Myocyte (in vitro differentiated cells): ENCODE results near the gene EP400. TPM values are rescaled to one million over a fixed set of nuclear protein-coding genes. Genes with fewer than 3 reads are reported as not detected.

ENCODE experiments used
- DNase-seq: peaks from one replicate; pipeline ENCODE4 v3.0.0-alpha.2; 2012; ENCODE audit warnings: low read depth
- total RNA-seq: library from RNA; depleted of rRNA; stranded (reverse); fragments of >200 nt; gene quantifications from 2 replicates; pipeline ENCODE4 v1.2.3, GENCODE V29; 2014

EP400 gene
- total RNA-seq, 1 donor from 2014 or later: 9.4 TPM

DNA sequence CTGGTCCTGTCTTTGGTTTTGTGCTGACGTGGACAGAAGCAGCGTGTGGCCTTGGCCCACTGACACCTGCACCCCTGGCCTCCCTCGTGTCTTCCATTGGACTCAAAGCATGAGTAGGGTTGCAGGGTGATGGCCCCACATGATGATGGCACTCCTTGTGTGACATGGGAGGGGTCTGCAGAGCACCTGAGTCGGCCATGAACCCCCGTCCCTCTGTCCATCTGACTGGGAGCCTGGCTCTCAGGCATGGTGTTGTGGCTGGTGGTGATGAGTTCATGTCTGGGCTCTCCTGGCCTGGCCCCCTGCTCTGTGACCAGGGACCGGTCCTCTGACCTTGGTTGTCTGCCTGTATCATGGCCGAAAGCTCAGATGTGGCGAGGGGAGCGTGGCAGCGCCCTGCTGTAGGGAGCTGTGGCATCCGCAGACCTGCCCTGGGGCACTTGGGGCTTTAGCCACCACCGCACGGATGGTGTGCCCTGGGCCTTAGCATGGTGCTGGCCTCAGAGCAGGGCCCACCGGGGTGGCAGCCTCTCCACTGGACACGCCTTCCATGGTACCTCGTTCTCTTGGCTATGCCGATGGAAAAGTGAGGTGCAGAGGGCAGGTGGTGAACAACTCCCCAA, 38.6 kb upstream of the EP400 start:
- DNase-seq: no peak

DNA sequence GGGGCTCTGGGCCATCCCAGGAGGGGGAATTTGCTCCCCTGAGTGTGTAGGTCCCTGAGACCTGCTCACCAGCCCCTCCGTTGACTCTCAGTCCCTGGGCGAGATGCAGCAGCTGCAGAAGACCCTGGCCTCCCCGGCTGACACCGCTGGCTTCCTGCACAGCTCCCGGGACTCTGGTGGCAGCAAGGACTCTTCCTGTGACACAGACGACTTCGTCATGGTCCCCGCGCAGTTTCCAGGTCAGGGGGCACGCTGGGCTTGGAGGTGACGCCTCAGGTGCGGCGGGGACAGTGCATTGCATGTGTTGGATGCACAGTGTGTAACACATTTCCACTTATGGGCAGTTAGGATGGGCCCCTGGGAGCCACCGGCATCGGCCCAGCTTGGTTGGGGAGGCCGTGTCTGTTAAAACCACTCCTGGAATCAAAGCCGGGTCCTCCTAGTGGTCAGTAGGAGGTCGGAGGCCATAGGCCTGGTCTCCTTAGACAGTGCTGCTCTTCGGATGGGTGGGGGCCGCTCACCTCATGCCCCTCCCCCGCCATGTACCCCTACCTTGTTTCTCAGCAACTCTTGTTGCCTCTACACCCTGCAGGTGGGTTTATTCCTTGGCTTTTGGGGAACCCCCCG, 37.8 kb upstream of the EP400 start:
- no peak for DNase-seq

DNA sequence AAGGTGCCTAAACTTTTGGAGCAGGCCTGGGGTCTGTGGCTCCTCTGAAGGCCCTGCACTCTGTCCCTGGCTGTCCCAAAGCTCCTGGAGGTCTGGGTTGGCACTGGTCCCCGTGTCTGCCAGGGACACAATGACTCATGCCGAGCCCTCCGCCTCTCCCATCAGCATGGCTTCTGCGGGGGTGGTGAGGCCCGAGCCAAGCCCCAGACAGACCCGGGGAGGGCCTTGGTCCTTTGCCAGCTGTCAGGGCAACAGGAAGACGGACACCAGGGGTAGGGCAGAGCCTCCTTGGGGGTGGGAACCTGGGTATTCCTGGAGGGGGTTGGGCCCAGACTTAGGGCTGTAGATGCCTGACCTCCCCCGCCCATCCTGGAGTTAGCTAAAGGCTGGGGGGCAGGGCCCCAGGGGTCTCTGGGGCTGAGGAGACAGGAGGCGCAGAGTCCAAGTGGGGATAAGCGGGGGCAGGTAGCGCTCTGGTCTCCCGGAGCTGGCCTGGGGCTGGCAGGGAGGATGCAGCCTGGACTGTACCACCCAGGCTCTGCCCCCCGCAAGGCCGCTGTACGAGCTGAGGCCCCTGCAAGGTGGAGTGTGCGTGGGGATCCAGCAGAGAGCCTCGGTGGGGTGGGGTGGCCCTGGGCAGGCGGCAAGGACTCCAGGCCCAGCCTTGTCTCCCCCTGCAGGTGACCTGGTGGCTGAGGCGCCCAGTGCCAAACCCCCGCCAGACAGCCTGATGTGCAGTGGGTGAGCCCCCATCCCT, 37.0 kb upstream of the EP400 start:
- peak; percentile 93 for DNase-seq

DNA sequence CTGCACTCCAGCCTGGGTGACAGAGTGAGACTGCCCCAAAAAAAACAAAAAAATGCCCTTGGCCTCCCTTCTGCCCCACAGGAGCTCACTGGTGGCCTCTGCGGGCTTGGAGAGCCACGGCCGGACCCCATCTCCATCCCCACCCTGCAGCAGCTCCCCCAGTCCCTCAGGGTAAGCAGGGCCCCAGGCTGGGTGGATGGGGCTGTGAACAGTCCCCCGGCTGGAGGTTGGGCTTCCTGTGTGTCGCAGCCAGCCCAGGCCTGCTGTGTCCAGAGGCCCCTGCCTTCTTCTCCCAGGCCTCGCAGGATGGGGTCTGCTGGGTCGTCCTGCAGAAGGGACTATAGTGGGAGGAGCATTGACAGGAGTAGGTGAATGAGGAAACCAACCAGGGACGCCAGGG, 36.1 kb upstream of the EP400 start:
- no peak for DNase-seq

DNA sequence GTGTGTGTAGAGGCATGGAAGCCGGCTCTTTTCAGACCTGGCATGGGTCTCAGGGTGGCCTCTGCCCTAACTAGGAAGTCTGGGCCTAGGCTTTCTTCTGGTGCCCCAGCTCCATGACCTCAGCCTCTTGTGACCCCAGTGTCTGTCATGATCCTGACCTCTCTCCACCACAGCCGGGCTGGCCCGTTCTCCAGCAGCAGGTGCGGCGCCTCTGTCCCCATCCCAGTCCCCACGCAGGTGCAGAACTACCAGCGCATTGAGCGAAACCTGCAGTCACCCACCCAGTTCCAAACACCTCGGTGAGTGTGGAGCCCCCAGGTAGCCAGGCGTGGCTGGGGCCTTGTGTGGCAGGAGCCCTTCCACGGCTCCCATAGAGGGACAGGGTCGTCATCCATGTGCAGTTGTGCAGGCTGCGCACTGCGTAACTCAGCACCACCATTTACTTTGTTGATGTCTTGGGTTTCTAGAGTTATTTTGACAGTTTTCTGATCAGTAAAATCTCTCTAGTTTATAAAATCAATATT, 35.5 kb upstream of the EP400 start:
- DNase-seq: no peak

DNA sequence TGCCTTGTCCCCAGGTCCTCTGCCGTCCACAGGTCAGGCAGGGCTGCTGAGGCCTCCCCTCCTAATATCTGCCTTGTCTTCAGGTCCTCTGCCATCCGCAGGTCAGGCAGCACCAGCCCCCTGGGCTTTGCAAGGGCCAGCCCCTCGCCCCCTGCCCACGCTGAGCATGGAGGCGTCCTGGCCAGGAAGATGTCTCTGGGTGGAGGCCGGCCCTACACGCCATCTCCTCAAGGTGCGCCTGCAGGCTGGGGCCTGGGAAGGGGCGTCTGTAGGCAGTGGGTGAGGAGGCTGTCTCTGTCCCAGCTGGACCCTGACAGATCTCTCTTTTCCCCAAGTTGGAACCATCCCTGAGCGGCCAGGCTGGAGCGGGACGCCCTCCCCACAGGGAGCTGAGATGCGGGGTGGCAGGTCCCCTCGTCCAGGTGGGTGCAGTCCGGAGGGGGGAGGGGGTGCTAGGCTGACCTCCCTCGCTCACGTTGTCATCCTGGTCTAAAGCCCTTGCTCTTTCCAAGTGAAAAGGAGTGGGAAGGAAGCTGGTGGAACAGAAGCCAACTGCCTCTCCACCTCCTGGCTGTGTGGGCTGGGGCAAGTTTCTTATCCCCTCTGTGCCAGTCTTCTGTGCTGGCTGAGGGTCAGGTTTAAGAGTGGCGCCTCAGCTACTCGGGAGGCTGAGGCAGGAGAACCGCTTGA, 34.6 kb upstream of the EP400 start:
- DNase-seq: no peak

DNA sequence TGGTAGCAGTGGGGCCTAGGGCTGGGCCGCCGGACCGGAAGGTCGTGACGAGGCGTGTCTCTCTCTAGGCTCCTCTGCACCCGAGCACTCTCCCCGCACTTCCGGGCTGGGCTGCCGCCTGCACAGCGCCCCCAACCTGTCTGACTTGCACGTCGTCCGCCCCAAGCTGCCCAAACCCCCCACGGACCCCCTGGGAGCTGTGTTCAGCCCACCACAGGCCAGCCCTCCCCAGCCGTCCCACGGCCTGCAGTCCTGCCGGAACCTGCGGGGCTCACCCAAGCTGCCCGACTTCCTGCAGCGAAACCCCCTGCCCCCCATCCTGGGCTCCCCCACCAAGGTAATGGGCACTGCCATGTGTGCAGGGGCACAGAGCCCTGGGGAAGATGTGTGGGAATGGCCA, 33.9 kb upstream of the EP400 start:
- DNase-seq: no peak

DNA sequence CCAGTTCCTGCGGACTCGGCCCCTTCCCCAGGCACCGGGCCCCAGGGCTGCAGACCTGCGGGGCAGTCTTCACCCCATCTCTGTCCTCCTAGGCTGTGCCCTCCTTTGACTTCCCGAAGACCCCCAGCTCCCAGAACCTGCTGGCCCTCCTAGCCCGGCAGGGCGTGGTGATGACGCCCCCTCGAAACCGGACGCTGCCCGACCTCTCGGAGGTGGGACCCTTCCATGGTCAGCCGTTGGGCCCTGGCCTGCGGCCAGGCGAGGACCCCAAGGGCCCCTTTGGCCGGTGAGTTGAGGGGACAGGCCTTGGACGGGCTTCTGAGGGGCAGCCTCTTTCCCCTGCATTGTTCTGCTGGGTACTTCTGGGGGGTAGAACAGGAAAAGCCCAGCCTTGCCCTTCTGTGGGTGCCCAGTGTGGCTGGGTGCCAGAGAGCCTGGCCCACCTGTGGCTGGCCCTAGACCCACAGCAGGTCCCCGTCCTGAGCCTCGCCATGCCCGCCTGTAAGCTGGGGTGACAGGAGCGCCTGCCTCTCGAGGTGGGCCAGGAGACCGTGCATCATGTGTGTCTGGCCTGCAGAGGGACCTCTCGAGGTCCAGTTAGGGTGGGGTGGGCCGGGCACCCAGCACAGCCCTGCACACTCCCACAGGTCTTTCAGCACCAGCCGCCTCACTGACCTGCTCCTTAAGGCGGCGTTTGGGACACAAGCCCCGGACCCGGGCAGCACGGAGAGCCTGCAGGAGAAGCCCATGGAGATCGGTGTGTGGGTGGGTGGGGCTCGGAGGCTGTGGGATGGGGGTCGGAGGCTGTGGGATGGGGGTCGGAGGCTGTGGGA, 33.2 kb upstream of the EP400 start:
- DNase-seq: no peak

DNA sequence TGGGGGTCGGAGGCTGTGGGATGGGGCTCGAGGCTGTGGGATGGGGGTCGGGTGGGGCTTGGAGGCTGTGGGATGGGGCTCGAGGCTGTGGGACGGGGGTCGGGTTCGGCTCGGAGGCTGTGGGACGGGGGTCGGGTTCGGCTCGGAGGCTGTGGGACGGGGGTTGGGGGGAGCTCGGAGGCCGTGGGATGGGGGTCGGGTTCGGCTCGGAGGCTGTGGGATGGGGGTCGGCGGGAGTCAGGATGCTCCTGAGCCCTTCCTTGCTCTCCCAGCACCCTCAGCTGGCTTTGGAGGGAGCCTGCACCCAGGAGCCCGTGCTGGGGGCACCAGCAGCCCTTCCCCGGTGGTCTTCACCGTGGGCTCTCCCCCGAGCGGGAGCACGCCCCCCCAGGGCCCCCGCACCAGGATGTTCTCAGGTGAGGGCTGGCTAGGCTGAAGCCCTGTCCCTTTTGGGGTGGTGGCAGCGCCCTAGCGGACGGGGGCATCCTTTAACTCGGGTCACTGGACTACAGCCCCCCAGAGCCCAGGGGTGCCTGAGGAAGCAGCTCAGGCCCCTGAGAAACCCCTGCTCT, 32.5 kb upstream of the EP400 start:
- no peak for DNase-seq

DNA sequence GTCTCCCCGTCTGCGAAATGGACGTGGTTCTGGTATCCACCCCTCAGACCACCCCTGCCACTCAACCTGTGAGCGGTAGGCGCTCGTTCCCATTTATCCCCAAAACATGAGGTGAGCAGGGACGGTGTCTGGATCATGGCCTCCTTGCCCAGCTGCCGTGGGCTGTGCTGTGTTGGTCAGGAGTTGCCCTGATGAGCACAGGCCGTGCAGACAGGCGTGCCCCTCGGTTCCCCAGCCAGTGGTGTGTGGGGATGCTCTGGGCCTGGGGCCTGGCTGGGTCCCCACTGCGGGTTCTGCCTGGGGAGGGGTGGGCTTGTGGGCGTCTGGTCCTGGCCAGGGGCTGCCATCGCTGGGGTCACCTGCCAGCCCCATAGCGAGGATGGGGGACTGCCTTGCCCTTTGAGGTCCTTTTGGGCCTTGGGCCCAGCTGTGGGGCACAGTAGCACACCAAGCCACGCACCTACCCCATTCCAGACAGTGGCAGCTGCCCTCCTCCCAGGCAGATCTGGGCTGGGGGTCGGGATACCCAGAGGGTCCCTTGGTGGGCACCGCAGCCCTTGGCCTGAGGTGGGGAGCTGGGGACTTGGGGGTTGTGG, 31.9 kb upstream of the EP400 start:
- no peak for DNase-seq

DNA sequence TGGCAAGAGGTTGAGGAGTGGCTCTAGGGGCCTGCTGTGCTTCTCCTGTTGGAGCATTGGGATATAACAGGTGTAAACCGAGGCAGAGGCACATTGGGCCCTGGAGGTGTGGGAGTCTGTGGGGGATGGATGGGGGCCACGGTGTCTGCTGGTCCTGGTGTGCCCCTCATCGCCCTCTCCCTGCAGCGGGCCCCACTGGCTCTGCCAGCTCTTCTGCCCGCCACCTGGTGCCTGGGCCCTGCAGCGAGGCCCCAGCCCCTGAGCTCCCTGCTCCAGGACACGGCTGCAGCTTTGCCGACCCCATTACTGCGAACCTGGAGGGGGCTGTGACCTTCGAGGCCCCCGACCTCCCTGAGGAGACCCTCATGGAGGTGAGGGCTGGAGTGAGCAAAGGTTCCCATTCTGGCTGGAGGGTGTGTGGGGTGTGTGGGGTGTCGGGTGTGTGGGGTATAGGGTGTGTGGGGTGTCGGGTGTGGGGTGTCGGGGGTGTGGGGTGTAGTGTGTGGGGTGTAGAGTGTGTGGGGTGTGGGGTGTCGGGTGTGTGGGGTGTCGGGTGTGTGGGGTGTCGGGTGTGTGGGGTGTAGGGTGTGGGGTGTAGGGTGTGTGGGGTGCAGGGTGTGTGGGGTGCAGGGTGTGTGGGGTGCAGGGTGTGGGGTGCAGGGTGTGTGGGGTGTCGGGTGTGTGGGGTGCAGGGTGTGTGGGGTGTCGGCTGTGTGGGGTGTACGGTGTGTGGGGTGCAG, 31.3 kb upstream of the EP400 start:
- no peak for DNase-seq

DNA sequence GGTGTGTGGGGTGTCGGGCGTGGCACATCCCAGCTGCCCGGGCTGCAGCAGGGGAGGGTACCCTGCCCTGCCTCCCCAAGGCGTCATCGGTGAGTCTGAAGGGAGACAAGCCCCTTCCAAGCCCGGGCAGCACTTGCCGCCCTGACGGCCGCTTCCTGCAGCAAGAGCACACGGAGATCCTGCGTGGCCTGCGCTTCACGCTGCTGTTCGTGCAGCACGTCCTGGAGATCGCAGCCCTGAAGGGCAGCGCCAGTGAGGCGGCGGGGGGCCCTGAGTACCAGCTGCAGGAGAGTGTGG, 30.7 kb upstream of the EP400 start:
- no peak for DNase-seq

DNA sequence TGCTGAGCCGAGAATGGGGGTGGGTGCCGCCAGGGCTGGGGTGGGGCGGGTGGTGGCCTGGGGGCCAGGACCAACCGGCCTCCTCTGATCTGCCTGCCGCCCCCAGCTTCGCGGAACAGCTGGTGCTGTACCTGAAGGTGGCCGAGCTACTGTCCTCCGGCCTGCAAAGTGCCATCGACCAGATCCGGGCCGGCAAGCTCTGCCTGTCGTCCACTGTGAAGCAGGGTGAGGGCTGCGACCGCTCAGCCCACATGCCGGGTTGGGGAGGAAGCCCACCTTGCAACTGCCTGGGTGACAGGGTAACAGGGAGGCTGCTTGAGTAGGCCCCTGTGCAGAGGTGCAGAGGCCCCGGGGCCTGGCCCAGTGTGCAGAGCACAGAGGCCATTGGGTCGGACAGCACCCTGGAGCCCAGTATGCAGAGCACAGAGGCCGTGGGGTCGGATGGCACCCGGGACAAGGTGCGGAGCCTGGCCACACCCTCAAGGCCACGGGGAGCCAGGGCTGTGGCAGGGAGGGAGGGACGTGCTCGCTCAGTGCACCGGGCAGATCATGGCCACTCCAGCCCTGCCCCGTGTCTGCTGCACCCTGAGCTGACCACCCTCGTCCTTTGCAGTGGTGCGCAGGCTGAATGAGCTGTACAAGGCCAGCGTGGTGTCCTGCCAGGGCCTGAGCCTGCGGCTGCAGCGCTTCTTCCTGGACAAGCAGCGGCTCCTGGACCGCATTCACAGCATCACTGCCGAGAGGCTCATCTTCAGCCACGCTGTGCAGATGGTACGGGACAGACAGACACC, 30.2 kb upstream of the EP400 start:
- no peak for DNase-seq

DNA sequence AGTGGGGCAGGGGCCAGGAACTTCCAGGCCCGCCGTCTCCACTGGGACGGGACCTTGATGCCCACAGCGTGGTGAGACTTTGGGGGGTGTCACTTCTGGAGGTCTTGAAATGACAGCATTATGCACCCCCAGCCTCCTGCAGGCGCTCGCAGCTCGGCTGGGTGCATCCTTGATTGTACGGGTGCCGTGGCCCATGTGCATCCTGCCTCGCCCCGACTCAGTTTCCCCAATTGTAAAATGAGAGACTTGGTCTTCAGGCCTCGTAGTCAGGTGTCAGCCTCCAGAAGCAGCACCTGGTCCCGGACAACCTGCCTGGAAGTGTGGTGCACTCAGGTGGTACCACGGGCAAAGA, 29.6 kb upstream of the EP400 start:
- no peak for DNase-seq

DNA sequence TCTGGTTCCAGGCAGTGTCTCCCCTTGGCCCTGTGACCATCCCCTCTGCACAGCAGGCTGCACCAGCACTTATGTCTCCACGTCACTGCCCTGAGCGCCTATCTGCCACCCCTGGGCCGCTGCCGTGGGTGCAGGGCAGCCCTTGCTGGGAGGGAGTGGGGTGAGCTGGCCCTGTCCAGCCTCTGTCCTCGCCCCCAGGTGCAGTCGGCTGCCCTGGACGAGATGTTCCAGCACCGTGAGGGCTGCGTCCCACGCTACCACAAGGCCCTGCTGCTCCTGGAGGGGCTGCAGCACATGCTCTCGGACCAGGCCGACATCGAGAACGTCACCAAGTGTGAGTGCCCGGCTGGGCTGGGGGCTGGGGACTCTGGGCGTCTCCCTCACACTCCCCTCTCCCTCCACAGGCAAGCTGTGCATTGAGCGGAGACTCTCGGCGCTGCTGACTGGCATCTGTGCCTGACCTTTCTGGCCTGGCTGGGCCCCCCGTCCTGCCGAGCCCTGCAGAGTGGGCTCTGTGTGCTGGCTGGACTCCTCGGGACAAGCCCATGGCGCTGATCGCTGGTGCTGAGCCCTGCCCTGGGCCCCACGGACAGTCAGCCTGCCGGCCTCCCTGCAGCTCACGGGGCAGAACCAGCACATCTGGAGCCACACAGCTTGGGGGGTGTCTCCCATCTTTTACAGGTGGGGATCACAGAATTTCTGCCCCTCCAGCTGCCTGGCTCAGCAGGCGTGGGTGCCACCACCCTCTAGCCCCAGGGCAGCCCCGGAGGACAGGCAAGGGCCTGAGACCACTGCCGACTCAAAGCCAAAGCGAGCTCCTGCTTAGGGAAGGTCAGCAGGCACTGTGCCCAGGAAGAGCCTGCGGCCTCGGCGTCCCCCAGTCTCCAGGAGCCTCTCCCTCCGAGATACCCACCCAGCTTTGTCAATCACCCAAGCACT, 28.6 kb upstream of the EP400 start:
- DNase-seq: no peak

DNA sequence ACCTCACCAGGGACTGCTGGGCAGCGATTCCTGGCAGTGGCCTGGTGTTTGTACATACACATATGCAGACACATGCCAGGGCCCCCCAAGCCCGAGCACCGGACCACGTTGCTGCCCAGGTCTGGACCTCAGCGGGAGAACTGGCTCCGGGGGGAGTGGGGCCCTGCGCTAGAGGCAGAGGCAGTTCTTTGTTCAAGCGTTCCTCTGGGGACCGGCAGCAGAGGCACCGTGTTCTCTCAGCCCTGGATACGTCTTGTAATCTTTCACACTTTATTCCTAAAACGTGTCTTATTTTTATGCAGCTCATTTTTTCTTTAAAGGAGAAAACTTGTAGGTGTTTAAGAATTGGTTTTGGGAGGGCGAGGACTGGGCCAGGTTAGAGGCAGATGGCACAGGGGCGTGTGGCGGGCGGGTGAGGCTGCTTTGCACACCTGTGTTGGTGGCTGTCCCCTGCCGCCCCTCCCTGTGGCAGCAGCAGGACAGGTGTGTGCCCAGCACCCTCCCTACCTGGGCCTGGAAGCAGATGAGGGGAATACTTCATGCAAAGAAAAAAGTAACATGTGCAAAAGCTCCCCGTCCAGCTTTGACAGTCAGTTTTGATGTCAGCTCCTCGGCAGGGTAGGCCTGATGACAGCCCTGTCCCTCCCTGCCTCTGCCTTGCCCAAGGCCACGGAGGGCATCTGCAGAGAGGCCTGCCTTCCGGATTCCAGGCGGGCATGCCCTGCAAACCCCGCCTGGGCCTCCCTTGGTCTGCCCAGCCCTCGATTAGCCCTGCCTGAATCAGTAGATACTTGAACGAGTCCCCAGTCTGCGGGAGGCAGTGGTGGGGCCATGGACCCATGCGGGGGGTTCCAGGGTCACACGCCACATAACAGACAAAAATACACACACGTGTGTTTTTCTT, 27.6 kb upstream of the EP400 start:
- no peak for DNase-seq

DNA sequence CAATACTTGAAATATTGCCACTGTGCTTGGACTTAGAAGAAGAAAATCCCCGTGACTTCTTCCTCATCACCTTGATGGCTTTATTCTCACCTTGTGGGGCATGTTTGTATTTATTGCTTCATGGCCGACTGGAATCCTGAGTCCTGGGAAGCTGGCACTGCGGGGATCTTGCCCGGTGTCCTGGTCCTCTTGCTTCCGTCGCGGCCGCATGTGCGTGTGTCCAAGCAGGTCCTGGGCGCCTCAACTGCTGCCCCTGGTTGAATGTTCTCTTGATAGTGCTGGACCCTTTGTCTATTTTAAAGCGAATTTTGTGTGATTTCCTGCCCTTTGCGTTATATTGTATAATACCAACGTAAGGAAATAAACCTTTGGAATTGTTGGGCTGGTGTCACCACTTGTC, 27.0 kb upstream of the EP400 start:
- DNase-seq: no peak
